ENCODE results near the gene CYRIA.

- TF ChIP-seq EP300 (IDR thresholded peaks at IDR 0.05) (no peak), CTCF (IDR thresholded peaks at IDR 0.05) (no peak), POLR2A (IDR thresholded peaks at IDR 0.05) (no peak), POLR2AphosphoS5 (IDR thresholded peaks at IDR 0.05) (no peak)
Measured at GRCh38 chr2:16635791-16636699, 29.6 kb downstream of the CYRIA start.

All from stomach (tissue), 4 donors.